ENCODE measurements around the gene RPS21.

The RPS21 gene

GRCh38 chr20:62413896-62414481, 27.1 kb downstream of the RPS21 start:
- Histone ChIP-seq H3K27me3 (no peaks in the 10 kb centered on the region; a peak in 1 of 22 replicates), H4K20me1 (peaks cover 0 to 29% (median 0%) of the 10 kb centered on the region in 11 experiments; a peak in 6 of 22 replicates), H3K9me3 (replicated peaks in 1 of 11) (no peaks in the 10 kb centered on the region), H3K9ac (no peak overlapping the region), H3K4me3 (no peak overlapping the region), H3K4me2 (no peak overlapping the region), H3K4me1 (peaks cover 16 to 45% (median 36%) of the 10 kb centered on the region in 10 experiments; a peak in 18 of 20 replicates), H3K27ac (no peak overlapping the region), H3K36me3 (no peaks in the 10 kb centered on the region)
- TF ChIP-seq Cebpa-rat (IDR thresholded peaks at IDR 0.05), result no peak

GRCh38 chr20:62415354-62416111, 28.6 kb downstream of the RPS21 start:
- Histone ChIP-seq H3K27ac (no peak overlapping the region), H3K4me1 (peaks cover 3 to 29% (median 21%) of the 10 kb centered on the region in 10 experiments; a peak in 17 of 20 replicates), H3K9me3 (replicated peaks in 1 of 11) (no peaks in the 10 kb centered on the region), H3K4me3 (no peak overlapping the region), H3K9ac (no peak overlapping the region), H3K4me2 (no peak overlapping the region; a peak in 1 of 22 replicates), H4K20me1 (peaks cover 0 to 31% (median 0%) of the 10 kb centered on the region in 11 experiments; a peak in 6 of 22 replicates), H3K27me3 (no peaks in the 10 kb centered on the region), H3K36me3 (no peaks in the 10 kb centered on the region)
- TF ChIP-seq Cebpa-rat (IDR thresholded peaks at IDR 0.05), result no peak

GRCh38 chr20:62416651-62417637, 30.0 kb downstream of the RPS21 start:
- no peaks in the 10 kb centered on the region for H3K36me3 ChIP-seq
- TF ChIP-seq Cebpa-rat (IDR thresholded peaks at IDR 0.05), result no peak
- H3K27ac ChIP-seq, result no peak overlapping the region
- H3K9ac ChIP-seq, result no peak overlapping the region
- no peaks in the 10 kb centered on the region for H3K27me3 ChIP-seq
- H3K4me3 ChIP-seq, result no peak overlapping the region
- no peak overlapping the region for H3K4me2 ChIP-seq
- no peaks in the 10 kb centered on the region for H3K9me3 ChIP-seq (replicated peaks in 1 of 11)
- H4K20me1 ChIP-seq, result peaks cover 0 to 38% (median 0%) of the 10 kb centered on the region in 11 experiments; a peak in 4 of 22 replicates
- peaks cover 0 to 17% (median 9%) of the 10 kb centered on the region in 10 experiments; a peak in 11 of 20 replicates for H3K4me1 ChIP-seq

- Histone ChIP-seq H3K4me2 (no peak overlapping the region), H3K4me3 (no peak overlapping the region), H3K36me3 (no peaks in the 10 kb centered on the region), H3K27me3 (no peaks in the 10 kb centered on the region), H3K9ac (no peak overlapping the region), H4K20me1 (peaks cover 0 to 38% (median 0%) of the 10 kb centered on the region in 11 experiments; a peak in 3 of 22 replicates), H3K27ac (no peak overlapping the region), H3K4me1 (peaks cover 4 to 16% (median 6%) of the 10 kb centered on the region in 10 experiments; a peak in 17 of 20 replicates), H3K9me3 (replicated peaks in 1 of 11) (no peaks in the 10 kb centered on the region)
- no peak for TF ChIP-seq Cebpa-rat (IDR thresholded peaks at IDR 0.05)
Measured at GRCh38 chr20:62417981-62418708, 31.2 kb downstream of the RPS21 start.

GRCh38 chr20:62418709-62419487, 32.0 kb downstream of the RPS21 start:
- Histone ChIP-seq H3K36me3 (no peaks in the 10 kb centered on the region), H3K27ac (no peak overlapping the region), H3K4me1 (peaks cover 9 to 23% (median 13%) of the 10 kb centered on the region in 10 experiments; a peak in 17 of 20 replicates), H3K9me3 (replicated peaks in 1 of 11) (no peaks in the 10 kb centered on the region), H3K9ac (no peak overlapping the region), H3K27me3 (no peaks in the 10 kb centered on the region), H3K4me2 (no peak overlapping the region), H4K20me1 (peaks cover 0 to 36% (median 0%) of the 10 kb centered on the region in 11 experiments; a peak in 3 of 22 replicates), H3K4me3 (no peak overlapping the region)
- TF ChIP-seq Cebpa-rat (IDR thresholded peaks at IDR 0.05), result no peak

GRCh38 chr20:62419759-62420158, 32.9 kb downstream of the RPS21 start:
- Histone ChIP-seq H3K9me3 (replicated peaks in 1 of 11) (no peaks in the 10 kb centered on the region), H4K20me1 (peaks cover 0 to 34% (median 0%) of the 10 kb centered on the region in 11 experiments; a peak in 4 of 22 replicates), H3K27ac (no peak overlapping the region), H3K4me3 (no peak overlapping the region), H3K27me3 (no peaks in the 10 kb centered on the region), H3K4me2 (no peak overlapping the region), H3K9ac (no peak overlapping the region), H3K4me1 (peaks cover 9 to 23% (median 13%) of the 10 kb centered on the region in 10 experiments; a peak in 17 of 20 replicates), H3K36me3 (no peaks in the 10 kb centered on the region)
- TF ChIP-seq Cebpa-rat (IDR thresholded peaks at IDR 0.05), result no peak

GRCh38 chr20:62420846-62421715, 34.2 kb downstream of the RPS21 start:
- H4K20me1 ChIP-seq, result peaks cover 0 to 29% (median 0%) of the 10 kb centered on the region in 11 experiments; a peak in 5 of 22 replicates
- H3K36me3 ChIP-seq, result no peaks in the 10 kb centered on the region
- no peak overlapping the region for H3K27ac ChIP-seq
- H3K4me2 ChIP-seq, result no peak overlapping the region
- no peaks in the 10 kb centered on the region for H3K27me3 ChIP-seq
- H3K4me1 ChIP-seq, result peaks cover 9 to 22% (median 13%) of the 10 kb centered on the region in 10 experiments; a peak in 17 of 20 replicates
- TF ChIP-seq Cebpa-rat (IDR thresholded peaks at IDR 0.05), result no peak
- no peak overlapping the region for H3K9ac ChIP-seq
- no peaks in the 10 kb centered on the region for H3K9me3 ChIP-seq (replicated peaks in 1 of 11)
- H3K4me3 ChIP-seq, result no peak overlapping the region
